ENCODE results near the gene MICU1.

The MICU1 gene

GRCh38 chr10:72630144-72630543 is 4.3 kb upstream of the MICU1 start:
- DNase-seq: no peak

GRCh38 chr10:72626444-72626754 is 520 bp upstream of the MICU1 start:
- no peak for DNase-seq

- DNase-seq: no peak
These were observed 637 bp downstream of the MICU1 start for GRCh38 chr10:72625276-72625607.

- DNase-seq: no peak
These were observed 3.6 kb downstream of the MICU1 start for GRCh38 chr10:72622271-72622670.

GRCh38 chr10:72616716-72617115 is 9.2 kb downstream of the MICU1 start:
- peak; percentile 27 for DNase-seq

GRCh38 chr10:72615970-72616369 is 9.9 kb downstream of the MICU1 start:
- DNase-seq: no peak

DNA sequence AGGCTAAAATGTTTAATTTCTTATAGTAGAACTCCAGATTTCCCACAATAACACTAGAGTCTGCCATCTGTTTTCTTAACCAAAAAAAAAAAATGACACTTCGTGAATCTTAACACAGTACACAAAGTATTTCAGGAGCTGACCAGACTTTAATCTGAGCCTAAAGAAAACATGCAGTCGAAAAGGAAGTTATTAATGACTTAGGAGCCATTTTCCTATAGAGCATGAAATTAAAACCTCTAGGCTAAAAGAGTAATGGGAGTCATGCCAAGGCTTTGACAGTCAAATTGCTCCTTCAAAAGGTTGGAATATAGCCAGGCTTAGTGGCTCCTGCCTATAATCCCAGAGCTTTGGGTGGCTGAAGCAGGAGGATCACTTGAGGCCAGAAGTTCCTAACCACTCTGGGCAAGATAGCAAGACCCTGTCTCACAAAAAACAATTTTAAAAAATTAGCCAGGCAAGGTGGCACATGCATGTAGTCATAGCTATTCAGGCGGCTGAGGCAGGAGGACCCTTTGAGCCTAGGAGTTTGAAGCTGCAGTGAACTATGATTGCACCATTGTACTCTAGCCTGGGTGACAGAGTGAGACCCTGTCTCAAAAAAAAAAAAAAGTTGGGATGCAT is 13.6 kb downstream of the MICU1 start:
- DNase-seq: no peak

- DNase-seq: no peak
These were observed 14.1 kb downstream of the MICU1 start for GRCh38 chr10:72611783-72612182.

- DNase-seq: no peak
These were observed 15.4 kb downstream of the MICU1 start for GRCh38 chr10:72610466-72610865.

DNA sequence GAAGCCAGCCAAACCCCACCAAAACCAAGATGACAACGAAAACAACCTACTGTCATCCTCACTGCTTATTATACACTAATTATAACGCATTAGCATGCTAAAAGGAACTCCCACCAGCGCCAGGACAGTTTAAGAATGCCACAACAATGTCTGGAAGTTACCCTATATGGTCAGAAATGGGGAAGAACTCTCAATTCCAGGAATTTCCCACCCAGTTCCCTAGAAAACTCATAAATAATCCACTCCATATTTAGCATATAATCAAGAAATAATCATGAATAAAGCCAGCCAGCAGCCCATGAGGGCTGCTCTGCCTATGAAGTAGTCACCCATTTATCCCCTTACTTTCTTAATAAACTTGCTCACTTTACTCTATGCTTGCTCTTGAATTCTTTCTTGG is 20.8 kb downstream of the MICU1 start:
- no peak for DNase-seq

- DNase-seq: no peak
These were observed 24.7 kb downstream of the MICU1 start for GRCh38 chr10:72601144-72601543.

DNA sequence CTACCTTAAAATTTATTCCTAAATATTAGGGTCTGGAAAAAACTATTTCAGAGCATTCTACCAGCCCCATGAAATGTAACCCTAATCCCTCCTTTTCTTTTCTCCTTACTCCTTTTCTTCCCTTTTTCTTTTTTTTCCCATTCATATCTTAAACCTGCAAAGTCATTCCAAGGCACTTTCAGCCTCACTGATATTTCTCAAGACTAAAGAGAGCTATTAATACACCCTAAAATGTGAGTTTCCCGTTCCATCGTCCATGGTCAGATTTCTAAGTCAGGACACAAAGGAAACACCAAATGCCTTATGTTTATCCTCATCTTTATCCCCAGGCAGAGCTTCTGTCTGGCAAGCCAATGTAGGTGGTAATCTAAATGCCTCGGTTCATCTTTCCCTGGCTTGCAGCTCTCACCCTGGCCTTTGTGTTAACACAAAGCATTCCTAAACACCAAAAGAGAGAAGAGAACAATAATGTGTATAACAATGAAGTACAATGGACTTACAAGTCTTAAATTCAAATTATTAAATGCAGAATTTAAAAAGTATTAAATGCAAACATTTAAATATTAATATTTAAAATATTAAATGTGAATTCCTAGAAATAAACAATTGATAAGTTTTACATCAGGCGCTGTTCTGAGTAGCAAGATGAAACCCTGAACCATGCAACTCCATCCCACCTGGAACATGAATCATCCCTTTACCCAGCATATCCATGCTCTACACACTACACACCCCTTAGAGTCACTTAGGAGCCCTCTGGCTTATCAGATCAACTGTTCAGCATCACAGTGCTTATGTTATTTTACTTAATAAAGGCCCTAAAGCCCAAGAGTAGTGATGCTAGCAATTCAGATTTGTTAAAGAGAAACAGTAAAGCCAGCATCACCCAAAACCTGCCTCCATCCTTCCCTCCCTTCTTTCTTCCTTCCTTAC is 26.8 kb downstream of the MICU1 start:
- DNase-seq: no peak

DNA sequence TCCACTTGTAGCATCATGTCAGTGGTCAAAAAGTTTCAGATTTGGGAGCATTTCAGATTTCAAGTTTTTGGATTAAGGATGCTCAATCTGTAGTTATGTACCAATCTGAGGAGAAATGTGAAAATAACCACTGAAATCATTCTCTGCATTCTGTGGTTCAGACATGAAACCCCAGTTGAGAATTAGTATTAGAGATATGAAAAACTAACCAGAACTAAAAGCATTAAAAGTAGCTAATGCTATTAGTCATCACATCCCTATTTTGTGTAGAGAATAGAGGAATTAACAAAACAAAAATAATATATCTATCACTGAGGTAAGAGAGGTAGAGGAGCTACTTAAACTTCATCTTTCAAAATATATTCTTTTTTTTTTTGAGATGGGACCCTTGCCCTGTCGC is 28.0 kb downstream of the MICU1 start:
- DNase-seq: no peak

GRCh38 chr10:72595436-72595835 is 30.4 kb downstream of the MICU1 start:
- DNase-seq: no peak

DNA sequence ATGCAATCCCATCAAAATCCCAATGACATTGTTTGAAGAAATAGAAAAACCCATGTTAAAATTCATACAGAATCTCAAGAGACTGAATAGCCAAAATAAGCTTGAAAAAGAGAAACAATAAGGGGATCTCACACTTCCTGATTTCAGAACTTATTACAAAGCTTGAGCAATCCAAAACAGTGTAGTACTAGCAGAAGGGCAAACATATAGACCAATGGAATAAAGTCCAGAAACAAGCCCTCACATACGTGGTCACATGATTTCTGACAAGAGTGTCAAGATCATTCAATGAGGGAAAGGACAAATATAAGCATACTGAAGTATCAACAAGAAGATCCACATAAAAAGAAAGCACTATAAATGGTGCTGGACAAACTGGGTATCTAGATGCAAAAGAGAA is 31.9 kb downstream of the MICU1 start:
- DNase-seq: no peak

GRCh38 chr10:72588266-72588665 is 37.6 kb downstream of the MICU1 start:
- no peak for DNase-seq

DNA sequence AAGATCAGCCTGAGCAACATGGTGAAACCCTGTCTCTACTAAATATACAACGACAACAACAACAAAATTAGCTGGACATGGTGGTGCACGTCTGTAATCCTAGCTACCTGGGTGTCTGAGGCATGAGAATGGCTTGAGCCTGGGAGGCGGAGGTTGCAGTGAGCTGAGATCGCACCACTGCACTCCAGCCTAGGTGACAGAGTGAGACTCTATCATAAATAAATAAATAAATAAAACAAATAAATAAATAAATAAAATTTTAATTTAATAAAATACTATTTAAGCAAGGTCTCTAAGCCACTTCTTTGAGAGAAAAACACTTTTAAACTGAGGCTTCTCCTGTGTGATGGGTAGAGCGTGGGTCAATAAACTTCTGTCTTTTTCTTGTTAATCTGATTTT is 38.3 kb downstream of the MICU1 start:
- no peak for DNase-seq

GRCh38 chr10:72574636-72575035 is 51.2 kb downstream of the MICU1 start:
- peak; percentile 34 for DNase-seq

DNA sequence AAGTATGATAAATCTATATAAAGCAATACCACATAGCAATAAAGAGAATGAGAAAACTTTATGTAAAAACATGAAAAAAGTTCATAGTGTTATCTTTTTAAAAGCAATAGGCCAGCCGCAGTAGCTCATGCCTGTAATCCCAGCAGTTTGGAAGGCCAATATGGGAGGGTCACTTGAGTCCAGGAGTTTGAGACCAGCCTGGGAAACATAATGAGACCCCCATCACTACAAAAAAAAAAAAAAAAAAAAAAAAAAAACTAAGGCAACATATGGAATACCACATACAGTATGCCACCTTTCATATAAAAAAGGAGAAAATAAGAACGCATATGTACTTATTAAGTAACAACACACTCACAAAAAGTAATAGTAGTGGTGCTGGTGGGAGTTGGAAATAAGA is 52.8 kb downstream of the MICU1 start:
- no peak for DNase-seq

DNA sequence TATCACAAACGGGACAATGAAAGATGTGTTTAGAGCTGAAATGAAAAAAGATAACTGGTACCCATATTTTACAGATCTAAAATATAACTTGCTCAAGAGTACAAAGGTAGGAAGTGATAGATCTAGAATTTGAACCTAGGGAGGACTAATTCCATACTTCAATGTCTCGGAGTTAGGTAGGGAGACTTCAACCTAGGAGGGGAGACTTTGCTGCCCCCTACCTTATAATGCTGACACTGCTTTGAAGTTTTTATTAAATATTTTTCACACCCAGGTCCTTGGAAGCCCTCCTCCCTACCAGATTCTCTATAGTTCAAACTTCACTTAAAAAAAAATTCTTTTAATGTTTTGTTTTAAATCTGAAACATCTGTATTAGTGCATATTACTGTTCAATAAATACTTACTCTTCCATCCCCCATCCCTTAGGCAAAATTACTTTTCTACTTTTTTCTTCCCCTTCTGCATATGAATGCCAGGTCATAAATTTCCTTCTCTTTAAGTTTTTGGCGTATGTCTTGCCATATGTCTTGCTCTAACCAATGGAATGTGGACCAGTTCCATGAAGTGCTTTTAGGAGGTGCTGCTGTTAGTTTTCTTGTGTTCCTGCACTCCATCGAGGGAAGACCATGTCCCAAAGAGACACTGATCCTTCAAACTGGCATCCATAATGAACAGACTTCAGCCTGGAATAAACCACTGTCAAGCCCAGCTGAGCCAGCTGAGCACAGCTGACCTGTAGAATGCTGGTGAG is 57.8 kb downstream of the MICU1 start:
- no peak for DNase-seq

- DNase-seq: no peak
These were observed 58.5 kb downstream of the MICU1 start for GRCh38 chr10:72567421-72567820.

- no peak for DNase-seq
These were observed 61.3 kb downstream of the MICU1 start for GRCh38 chr10:72564596-72564995.

- no peak for DNase-seq
These were observed 62.4 kb downstream of the MICU1 start for GRCh38 chr10:72563327-72563932.

DNA sequence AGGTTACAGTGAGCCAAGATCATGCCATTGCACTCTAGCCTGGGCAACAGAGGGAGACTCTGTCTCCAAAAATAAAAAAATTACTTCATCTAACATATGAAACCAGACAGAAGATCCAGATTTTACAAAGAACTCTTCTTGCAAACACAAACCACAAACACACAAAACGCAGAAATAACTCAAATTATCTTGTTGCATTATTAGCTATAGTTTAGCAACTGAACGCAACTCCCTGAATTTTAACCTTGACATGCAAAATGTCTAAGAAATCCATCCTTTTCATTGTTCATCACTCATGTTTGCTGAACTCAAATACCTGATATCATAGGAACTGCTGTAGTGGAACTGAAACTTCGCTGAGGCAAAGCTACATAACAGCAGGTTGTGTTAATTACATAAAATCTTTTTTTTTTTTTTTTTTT is 64.1 kb downstream of the MICU1 start:
- no peak for DNase-seq

Measured in midbrain (tissue), 1 donor.